22Rv1 (cell line): ENCODE results near the gene EPHA3.

Source experiments
- ZFX ChIP-seq: fragments of 450-650 bp; IDR thresholded peaks from 2 replicates; pipeline ENCODE4 v1.6.1; 2017; ENCODE audit warnings: antibody characterized with exemption, borderline replicate concordance
- TF ChIP-seq, protein P1 (sequence below): fragments of 450-650 bp; IDR thresholded peaks from 2 replicates; pipeline ENCODE4 v1.5.1; 2017; ENCODE audit warnings: mild to moderate bottlenecking

DNA sequence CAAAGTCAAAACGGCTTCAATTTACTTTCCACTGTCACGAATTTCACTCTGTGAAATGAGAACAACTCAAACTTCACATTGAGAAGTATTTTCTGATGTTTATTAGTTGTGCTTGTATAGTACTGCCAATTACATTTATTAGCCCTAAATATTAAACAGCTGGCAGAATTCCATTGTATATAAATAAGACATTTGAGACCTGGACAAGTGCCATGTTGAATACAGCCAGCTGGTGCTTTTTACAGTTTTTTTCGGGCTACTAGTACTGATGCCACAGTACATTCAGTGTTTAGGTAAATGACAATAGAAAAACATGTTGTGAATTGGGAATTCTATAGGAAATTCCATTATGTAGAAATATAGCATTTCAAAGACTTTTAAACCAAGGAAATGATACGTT lies 79.0 kb downstream of the EPHA3 start:
- TF ChIP-seq, protein P1, sequence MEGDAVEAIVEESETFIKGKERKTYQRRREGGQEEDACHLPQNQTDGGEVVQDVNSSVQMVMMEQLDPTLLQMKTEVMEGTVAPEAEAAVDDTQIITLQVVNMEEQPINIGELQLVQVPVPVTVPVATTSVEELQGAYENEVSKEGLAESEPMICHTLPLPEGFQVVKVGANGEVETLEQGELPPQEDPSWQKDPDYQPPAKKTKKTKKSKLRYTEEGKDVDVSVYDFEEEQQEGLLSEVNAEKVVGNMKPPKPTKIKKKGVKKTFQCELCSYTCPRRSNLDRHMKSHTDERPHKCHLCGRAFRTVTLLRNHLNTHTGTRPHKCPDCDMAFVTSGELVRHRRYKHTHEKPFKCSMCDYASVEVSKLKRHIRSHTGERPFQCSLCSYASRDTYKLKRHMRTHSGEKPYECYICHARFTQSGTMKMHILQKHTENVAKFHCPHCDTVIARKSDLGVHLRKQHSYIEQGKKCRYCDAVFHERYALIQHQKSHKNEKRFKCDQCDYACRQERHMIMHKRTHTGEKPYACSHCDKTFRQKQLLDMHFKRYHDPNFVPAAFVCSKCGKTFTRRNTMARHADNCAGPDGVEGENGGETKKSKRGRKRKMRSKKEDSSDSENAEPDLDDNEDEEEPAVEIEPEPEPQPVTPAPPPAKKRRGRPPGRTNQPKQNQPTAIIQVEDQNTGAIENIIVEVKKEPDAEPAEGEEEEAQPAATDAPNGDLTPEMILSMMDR, result no peak
- TF ChIP-seq ZFX, result no peak
